SJSA1 (cell line): ENCODE results near the gene INAFM1. TPM values are rescaled to one million over a fixed set of nuclear protein-coding genes. Genes with fewer than 3 reads are reported as not detected.
"Not testable (repeated sequence)": the region's sequence is repeated elsewhere in the genome, so short reads cannot be mapped to it uniquely, and the experiment has no call there.

Experiments
- DNase-seq, 2 experiments: peaks; one replicate each; pipeline ENCODE4 v3.0.0-alpha.2; 2015 to 2020; ENCODE audit warnings: low spot score in 2 of 2, low read depth in 1 of 2
- H3K27ac ChIP-seq: fragments of 250-450 bp; sonication (Bioruptor Pico); 2 replicates; pipeline ENCODE4 v1.5.1; 2020; ENCODE audit warnings: mild to moderate bottlenecking, moderate library complexity
- H3K27me3 ChIP-seq: fragments of 250-450 bp; sonication (Bioruptor Pico); replicated peaks from 2 replicates; pipeline ENCODE4 v1.5.1; 2020; ENCODE audit warnings: mild to moderate bottlenecking, moderate library complexity
- H3K36me3 ChIP-seq: fragments of 250-450 bp; sonication (Bioruptor Pico); 2 replicates; pipeline ENCODE4 v1.5.1; 2020; ENCODE audit warnings: mild to moderate bottlenecking
- H3K4me1 ChIP-seq: fragments of 250-450 bp; sonication (Bioruptor Pico); replicated peaks from 2 replicates; pipeline ENCODE4 v1.6.1; 2021; ENCODE audit warnings: mild to moderate bottlenecking
- H3K4me3 ChIP-seq: fragments of 250-450 bp; sonication (Bioruptor Pico); 2 replicates; pipeline ENCODE4 v1.5.1; 2020; ENCODE audit warnings: mild to moderate bottlenecking
- H3K9me3 ChIP-seq: fragments of 250-450 bp; sonication (Bioruptor Pico); replicated peaks from 2 replicates; pipeline ENCODE4 v1.5.1; 2020; ENCODE audit warnings: mild to moderate bottlenecking
- total RNA-seq: library from RNA; depleted of rRNA; stranded (reverse); fragments of >200 nt; shearing (Covaris generic); gene quantifications from 2 replicates; pipeline ENCODE4 v1.2.3, GENCODE V29; 2014

The INAFM1 gene
- total RNA-seq, 1 experiment from 2014 or later: 2.5 TPM

DNA sequence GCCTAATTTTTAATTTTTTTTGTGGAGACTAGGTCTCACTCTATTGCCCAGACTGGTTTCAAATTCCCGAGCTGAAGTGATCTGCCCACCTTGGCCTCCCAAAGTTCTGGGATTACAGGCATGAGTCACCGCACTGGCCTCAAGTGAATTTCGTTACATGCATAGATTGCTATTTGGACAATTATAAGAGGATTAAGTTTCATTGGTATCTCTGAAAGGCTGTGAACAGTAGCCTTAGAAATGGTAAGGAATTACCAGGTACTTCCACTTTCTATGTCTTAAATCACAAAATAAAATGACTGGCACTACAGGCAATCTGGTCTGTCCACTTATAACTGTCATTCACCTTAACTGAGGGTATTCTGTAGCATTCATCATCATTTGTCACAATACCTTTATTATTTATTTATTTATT lies 21.2 kb upstream of the INAFM1 start:
- H3K4me1 ChIP-seq: peaks cover 44% of the 10 kb centered on the region
- peak; percentile 74 to 80 for DNase-seq
- no peaks in the 10 kb centered on the region for H3K9me3 ChIP-seq
- H3K27ac ChIP-seq: peak overlapping the region; percentile 59
- no peaks in the 10 kb centered on the region for H3K27me3 ChIP-seq
- no peak overlapping the region for H3K4me3 ChIP-seq
- peaks cover 9% of the 10 kb centered on the region for H3K36me3 ChIP-seq

DNA sequence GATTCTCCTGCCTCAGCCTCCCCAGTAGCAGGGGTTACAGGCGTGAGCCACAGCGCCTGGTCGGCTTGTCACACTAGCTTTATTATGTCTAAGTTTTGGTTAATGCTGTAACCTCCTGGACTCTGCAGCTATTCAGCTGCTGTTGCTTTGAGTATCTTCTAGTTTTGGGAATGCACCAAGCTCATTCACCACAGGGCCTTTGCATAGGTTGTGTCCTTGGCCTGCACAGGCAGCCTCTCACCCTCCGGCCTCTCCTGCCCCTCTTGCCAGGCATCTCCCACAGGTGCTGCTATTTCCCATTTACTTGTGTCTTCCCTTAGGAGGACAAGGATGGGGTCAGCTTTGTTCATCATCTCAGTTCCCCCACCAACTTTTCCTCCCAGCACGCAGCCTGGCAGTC lies 20.7 kb upstream of the INAFM1 start:
- peaks cover 45% of the 10 kb centered on the region for H3K4me1 ChIP-seq
- H3K36me3 ChIP-seq: peaks cover 14% of the 10 kb centered on the region
- no peak for DNase-seq
- no peaks in the 10 kb centered on the region for H3K27me3 ChIP-seq
- no peak overlapping the region for H3K4me3 ChIP-seq
- peak overlapping the region; percentile 59 for H3K27ac ChIP-seq
- no peaks in the 10 kb centered on the region for H3K9me3 ChIP-seq

DNA sequence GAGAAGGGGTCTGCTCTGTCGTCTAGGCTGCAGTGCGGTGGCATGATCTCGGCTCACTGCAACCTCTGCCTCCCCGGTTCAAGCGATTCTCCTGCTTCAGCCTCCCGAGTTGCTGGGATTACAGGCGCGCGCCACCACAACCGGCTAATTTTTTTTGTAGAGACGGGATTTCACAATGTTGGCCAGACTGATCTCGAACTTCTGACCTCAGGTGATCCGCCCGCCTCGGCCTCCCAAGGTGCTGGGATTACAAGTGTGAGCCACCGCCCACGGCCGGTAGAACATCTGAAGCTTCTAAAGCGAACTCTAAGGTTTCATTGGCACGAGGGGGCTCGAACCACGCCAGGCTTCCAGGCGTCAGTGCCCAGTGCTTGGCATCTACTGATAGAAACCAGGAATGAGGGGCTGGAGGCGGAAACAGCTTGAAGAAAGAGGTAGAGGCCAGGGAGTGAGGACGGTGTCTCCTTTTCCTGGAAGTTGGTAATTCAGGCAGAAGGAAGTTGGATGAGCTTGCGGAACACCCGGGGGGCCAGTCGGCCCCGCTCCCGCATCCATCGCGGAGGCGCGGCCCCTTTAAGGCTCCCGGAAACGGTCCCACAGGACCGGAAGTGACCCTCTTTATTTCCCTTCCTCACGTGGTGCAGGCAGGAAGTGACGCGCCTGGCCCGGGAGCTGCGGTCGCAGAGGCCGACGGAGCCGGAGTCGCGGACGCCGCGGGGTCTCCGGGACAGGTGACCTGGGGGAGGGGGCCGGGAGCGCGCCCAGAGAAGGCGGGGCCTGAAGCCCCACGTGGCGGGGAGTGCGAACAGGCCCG lies 18.6 kb upstream of the INAFM1 start, which contains the start of gene CCDC9:
Gene CCDC9 (plus strand): TSS at position 647 of the 814 bp plus-strand sequence. CDS start 1,876 bp downstream, outside the sequence.
- Histone ChIP-seq H3K9me3 (no peaks in the 10 kb centered on the region), H3K4me1 (peaks cover 38% of the 10 kb centered on the region), H3K4me3 (peak within 1 kb of the TSS; percentile 50), H3K27me3 (no peaks in the 10 kb centered on the region), H3K27ac (peak within 1 kb of the TSS; percentile 90), H3K36me3 (peaks cover 35% of the 10 kb centered on the region)
- peak; percentile 92 to 97 for DNase-seq

DNA sequence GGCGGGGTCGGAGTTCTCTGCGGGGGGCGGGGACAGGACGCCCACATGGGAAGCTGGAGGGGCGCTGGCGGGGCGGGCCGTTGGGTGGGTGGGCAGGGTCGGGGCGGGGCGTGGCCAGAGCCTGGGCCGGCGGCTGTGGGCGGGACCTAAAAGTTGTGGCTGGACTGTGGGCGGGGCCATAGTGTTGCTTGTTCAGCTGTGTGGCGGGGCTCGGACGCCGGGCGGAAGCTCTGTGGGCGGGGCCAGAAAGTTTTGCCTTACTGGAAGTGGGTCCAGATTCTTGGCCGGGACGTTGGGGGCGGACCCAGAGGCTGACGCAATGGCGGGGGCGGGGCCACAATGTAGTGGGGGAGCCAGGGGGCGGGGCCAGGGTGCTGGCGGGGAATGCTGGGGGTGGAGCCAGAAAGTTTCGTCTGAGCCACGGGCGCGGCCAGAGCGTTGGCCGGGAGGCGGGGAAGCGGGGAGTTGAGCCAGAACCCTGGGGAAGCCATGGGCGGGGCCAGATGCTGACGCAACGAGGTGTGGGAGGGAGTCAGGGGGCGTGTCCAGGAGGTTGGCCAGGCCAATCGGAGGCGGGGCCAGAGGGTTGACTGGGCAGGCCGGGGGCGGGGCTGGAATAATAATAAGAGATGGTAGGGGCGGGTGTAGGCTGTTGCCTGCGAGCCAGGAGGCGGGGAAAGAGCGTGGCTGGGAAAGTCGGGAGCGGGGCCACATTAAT lies 17.8 kb upstream of the INAFM1 start:
- DNase-seq: peak; percentile 97 to 100
- peak overlapping the region; percentile 50 for H3K4me3 ChIP-seq
- H3K36me3 ChIP-seq: peaks cover 40% of the 10 kb centered on the region
- H3K27me3 ChIP-seq: no peaks in the 10 kb centered on the region
- peaks cover 37% of the 10 kb centered on the region for H3K4me1 ChIP-seq
- peak overlapping the region; percentile 90 for H3K27ac ChIP-seq
- no peaks in the 10 kb centered on the region for H3K9me3 ChIP-seq

DNA sequence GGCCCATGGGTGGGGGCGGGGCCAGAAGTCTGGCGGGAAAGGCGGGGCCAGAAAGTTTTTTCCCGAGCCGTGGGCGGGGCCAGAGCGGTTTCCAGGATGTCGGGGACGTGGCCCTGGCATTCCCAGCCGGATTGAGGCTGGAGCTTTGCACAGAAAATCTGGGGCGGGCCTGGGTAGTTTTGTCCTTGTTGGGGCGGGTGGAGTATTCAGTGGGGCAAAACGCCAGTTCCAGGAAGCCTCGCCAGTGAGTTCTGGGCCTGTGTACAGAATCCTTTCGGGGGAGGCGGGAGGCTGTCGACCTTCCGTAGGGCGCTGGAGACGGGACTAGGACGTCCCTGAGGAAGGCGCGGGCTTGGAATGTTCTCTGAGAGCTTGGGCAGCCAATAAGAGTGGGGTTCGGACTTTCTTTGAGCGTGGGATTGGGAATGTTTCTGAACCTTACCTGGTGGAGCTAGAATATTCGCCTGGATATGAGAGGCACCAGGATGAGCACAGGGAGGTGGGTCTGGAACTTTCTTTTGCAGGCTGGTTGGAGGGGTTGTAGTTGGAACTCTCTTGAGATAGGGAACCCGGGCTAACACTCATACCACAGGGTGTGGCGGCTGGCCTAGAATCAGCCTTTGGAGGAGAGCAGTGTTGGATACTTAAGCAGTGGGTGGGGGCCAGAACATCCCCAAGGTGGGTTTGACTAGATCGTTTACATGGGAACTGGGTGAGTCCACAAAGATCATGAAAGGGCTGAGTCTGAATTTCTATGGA lies 17.1 kb upstream of the INAFM1 start:
- H3K9me3 ChIP-seq: no peaks in the 10 kb centered on the region
- peak overlapping the region; percentile 50 for H3K4me3 ChIP-seq
- peaks cover 46% of the 10 kb centered on the region for H3K36me3 ChIP-seq
- no peaks in the 10 kb centered on the region for H3K27me3 ChIP-seq
- peak overlapping the region; percentile 81 for H3K27ac ChIP-seq
- DNase-seq: no peak
- H3K4me1 ChIP-seq: peaks cover 34% of the 10 kb centered on the region

DNA sequence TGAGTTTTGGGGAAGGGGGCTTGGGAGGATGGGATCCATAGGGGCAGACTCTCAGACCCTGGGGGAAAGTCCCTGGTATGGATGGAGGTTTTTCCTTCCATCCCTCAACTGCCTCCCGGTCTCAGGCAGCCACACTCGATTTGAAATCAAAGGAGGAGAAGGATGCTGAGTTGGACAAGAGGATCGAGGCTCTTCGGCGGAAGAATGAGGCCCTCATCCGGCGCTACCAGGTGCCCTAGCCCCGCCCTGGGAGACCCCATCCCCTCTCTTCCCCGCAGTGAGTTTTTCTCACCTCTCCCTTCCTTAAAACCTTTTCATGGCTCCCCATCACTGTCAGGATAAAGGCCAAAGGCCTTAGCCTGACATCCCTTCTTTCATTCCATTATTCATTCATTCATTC lies 16.3 kb upstream of the INAFM1 start:
- no peaks in the 10 kb centered on the region for H3K27me3 ChIP-seq
- H3K9me3 ChIP-seq: no peaks in the 10 kb centered on the region
- peak overlapping the region; percentile 50 for H3K4me3 ChIP-seq
- H3K27ac ChIP-seq: no peak overlapping the region
- H3K4me1 ChIP-seq: peaks cover 26% of the 10 kb centered on the region
- no peak for DNase-seq
- H3K36me3 ChIP-seq: peaks cover 55% of the 10 kb centered on the region

DNA sequence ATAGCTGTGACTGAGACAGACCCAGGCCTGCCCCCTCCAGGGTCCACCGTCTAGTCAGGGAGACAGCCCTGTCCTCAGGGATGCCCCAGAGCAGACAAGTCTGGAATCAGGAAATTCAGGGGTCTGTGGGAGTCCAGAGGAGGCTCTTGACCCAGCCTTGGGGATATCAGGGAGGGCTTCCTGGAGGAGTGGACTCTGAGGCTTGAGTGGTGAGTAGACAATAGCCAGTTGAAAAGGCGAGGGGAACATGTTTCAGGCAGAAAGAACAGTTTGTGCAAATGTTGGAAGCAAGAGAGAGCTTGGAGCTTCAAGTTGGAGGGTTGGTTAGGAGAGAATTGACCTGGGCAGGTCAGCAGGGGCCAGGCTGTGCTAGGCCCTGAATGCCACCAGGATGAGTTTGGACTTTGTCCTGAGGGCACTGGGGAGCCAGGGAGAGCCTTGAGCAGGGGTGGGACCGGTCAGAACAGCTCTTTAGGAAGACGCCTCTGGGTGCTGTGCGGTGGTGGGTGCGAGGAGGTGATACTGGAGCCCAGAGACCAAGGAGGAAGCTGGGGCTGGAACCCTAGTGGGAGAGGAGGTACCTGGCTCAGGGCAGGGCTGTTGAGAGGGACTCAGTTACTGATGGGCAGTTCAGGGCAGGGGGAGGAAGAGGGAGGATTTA lies 15.7 kb upstream of the INAFM1 start:
- Histone ChIP-seq H3K4me3 (no peak overlapping the region), H3K9me3 (no peaks in the 10 kb centered on the region), H3K4me1 (peaks cover 20% of the 10 kb centered on the region), H3K27ac (no peak overlapping the region), H3K36me3 (peaks cover 61% of the 10 kb centered on the region), H3K27me3 (no peaks in the 10 kb centered on the region)
- DNase-seq: no peak

DNA sequence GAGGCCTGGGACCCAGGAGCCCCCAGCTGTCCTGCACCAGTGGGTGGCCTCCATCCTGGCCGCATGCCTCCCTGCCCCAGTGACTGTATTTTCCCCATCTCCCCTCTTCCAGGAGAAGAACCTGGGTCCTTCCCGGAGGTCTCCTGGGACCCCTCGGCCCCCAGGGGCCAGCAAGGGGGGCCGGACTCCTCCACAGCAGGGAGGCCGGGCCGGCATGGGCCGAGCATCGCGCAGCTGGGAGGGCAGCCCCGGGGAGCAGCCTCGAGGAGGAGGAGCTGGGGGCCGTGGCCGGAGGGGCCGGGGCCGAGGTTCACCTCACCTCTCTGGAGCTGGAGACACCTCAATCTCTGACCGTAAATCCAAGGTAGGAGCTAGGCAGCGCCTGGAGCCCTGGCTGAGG lies 14.2 kb upstream of the INAFM1 start:
- no peak for DNase-seq
- Histone ChIP-seq H3K4me1 (peaks cover 19% of the 10 kb centered on the region), H3K27ac (no peak overlapping the region), H3K27me3 (no peaks in the 10 kb centered on the region), H3K9me3 (no peaks in the 10 kb centered on the region), H3K4me3 (no peak overlapping the region), H3K36me3 (peaks cover 75% of the 10 kb centered on the region)

DNA sequence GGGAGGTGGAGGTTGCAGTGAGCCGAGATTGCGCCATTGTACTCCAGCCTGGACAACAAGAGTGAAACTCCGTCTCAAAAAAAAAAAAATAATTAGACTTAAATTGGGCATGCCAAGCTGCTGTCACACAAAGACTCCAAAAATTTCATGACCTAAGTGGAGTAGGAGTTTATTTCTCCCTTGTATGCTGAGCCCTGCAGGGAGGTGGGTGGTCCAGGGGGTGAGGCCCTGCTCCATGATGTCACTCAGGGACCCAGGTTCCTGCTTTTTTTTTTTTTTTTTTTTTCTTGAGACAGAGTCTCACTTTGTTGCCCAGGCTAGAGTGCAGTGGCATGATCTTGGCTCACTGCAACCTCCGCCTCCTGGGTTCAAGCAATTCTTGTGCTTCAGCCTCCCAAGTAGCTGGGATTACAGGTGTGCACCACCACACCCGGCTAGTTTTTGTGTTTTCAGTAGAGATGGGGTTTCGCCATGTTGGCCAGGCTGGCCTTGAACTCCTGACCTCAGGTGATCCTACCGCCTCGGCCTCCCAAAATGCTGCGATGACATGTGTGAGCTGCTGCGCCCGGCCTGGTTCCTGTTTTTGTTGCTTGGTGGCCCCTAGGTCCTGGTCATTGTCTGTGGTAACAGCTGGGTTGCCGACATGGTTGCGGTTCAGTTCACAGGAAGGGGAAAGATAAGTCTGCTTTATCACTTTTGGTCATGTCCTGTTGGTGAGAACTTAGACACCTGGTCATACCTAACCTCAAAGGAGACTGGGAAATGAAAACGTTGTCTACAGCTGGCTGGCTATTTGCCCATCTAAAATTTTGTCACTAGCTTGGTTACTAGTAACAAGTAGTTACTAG lies 12.5 kb upstream of the INAFM1 start:
- Histone ChIP-seq H3K36me3 (peaks cover 90% of the 10 kb centered on the region), H3K4me1 (peaks cover 12% of the 10 kb centered on the region)
- not testable (repeated sequence) for H3K4me3 ChIP-seq, H3K9me3 ChIP-seq, H3K27ac ChIP-seq, DNase-seq, H3K27me3 ChIP-seq

DNA sequence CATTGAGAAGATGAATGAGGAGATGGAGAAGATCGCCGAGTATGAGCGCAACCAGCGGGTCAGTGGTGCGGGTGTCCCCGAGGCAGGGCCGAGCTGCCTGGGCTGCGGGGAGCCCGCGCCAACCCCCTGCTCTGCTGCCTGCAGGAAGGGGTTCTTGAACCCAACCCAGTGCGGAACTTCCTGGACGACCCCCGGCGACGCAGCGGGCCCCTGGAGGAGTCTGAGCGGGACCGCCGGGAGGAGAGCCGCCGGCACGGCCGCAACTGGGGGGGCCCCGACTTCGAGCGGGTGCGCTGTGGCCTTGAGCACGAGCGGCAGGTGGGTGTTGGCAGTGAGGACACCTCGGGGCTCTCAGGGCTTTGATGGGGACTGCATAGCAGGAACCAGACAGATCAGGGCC lies 10.1 kb upstream of the INAFM1 start:
- Histone ChIP-seq H3K36me3 (peaks cover 83% of the 10 kb centered on the region), H3K4me1 (no peaks in the 10 kb centered on the region)

DNA sequence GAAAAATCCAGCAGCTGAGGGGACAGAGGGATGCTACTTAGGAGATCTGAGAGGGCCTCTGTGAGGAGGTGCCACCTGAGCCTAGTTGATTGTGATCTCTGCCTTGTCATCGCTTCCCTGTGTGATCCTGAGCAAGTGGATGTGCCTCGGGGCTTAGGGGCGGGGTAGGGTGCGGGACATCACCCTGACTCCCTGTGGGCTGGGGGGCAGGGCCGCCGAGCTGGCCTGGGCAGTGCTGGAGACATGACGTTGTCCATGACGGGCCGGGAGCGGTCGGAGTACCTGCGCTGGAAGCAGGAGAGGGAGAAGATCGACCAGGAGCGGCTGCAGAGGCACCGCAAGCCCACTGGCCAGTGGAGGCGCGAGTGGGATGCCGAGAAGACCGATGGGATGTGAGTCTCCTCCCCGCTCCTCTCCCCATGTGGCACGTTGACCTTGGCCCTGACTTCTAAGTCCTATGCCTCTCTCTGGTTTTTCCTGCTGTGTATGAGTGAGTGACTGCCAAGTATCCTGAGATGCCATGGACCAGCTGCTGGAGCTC lies 8.2 kb upstream of the INAFM1 start:
- H3K9me3 ChIP-seq: no peaks in the 10 kb centered on the region
- peaks cover 80% of the 10 kb centered on the region for H3K36me3 ChIP-seq
- no peak for DNase-seq

More for the DNA sequence above, 10.1 kb upstream of the INAFM1 start:
- Histone ChIP-seq H3K9me3 (no peaks in the 10 kb centered on the region), H3K27me3 (no peaks in the 10 kb centered on the region), H3K4me3 (no peak overlapping the region), H3K27ac (no peak overlapping the region)
- no peak for DNase-seq

DNA sequence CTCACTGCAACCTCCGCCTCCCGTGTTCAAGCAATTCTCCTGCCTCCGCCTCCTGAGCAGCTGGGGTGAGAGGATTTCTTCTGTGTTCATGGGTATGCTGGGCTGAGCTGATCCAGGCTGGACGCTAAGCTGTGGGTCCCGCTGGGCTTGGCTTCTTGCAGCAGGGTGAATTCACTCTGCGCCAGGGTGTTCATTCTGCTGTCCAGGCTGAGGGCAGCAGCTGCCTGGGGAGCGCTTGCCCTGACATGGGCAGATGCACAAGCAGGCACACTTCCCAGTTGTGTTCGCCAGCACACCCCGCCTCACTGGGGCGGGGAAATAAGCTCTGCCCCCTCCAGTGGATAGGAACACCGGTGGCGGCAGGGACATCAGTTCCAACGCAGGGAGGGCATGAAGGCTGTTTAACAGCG lies 7.3 kb upstream of the INAFM1 start:
- no peak overlapping the region for H3K4me3 ChIP-seq
- H3K9me3 ChIP-seq: no peaks in the 10 kb centered on the region
- H3K4me1 ChIP-seq: no peaks in the 10 kb centered on the region
- DNase-seq: no peak
- no peaks in the 10 kb centered on the region for H3K27me3 ChIP-seq
- H3K36me3 ChIP-seq: peaks cover 75% of the 10 kb centered on the region
- H3K27ac ChIP-seq: no peak overlapping the region

More for the DNA sequence above, 8.2 kb upstream of the INAFM1 start:
- Histone ChIP-seq H3K4me1 (no peaks in the 10 kb centered on the region), H3K27ac (no peak overlapping the region), H3K4me3 (no peak overlapping the region), H3K27me3 (no peaks in the 10 kb centered on the region)
